Loucy (cell line): ENCODE data around the gene PLXNA2.

Experiments
- EZH2phosphoT487 ChIP-seq: fragments of 200-600 bp; IDR thresholded peaks from 2 replicates; pipeline ENCODE4 v1.6.1; 2018; ENCODE audit warnings: antibody characterized with exemption, mild to moderate bottlenecking, moderate library complexity, borderline replicate concordance
- TF ChIP-seq, protein P1 (sequence below): fragments of 200-600 bp; sonication (generic); conservative IDR thresholded peaks from 2 replicates; pipeline ENCODE4 v1.5.1; 2014; ENCODE audit warnings: mild to moderate bottlenecking, antibody characterized with exemption, low read length

DNA sequence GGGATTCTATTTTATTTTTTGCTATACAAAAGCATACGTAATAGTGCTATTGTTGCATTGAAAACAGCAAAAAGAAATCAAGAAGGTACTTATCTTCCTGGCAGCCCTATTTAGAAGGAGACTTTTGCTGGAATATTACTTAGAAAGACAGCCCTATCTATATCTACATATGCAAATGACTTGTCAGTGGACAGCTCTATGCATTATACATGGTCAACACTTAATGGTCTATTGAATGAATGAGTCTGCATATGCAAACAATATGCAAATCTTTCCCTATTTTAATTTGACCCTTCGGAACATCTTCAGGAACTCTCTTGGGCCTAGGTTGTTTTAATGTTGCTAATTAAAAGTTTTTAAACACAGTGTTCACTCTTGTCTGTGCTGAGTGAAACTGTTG is 110.8 kb downstream of the PLXNA2 start:
- TF ChIP-seq, protein P1, sequence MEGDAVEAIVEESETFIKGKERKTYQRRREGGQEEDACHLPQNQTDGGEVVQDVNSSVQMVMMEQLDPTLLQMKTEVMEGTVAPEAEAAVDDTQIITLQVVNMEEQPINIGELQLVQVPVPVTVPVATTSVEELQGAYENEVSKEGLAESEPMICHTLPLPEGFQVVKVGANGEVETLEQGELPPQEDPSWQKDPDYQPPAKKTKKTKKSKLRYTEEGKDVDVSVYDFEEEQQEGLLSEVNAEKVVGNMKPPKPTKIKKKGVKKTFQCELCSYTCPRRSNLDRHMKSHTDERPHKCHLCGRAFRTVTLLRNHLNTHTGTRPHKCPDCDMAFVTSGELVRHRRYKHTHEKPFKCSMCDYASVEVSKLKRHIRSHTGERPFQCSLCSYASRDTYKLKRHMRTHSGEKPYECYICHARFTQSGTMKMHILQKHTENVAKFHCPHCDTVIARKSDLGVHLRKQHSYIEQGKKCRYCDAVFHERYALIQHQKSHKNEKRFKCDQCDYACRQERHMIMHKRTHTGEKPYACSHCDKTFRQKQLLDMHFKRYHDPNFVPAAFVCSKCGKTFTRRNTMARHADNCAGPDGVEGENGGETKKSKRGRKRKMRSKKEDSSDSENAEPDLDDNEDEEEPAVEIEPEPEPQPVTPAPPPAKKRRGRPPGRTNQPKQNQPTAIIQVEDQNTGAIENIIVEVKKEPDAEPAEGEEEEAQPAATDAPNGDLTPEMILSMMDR: no peak
- no peak for TF ChIP-seq EZH2phosphoT487
